Measurements from ENCODE around the gene CSNK2B. TPM values are rescaled to one million over a fixed set of nuclear protein-coding genes. Genes with fewer than 3 reads are reported as not detected.

The CSNK2B gene
- total RNA-seq, 1 experiment from 2014 or later: 221 TPM

DNA sequence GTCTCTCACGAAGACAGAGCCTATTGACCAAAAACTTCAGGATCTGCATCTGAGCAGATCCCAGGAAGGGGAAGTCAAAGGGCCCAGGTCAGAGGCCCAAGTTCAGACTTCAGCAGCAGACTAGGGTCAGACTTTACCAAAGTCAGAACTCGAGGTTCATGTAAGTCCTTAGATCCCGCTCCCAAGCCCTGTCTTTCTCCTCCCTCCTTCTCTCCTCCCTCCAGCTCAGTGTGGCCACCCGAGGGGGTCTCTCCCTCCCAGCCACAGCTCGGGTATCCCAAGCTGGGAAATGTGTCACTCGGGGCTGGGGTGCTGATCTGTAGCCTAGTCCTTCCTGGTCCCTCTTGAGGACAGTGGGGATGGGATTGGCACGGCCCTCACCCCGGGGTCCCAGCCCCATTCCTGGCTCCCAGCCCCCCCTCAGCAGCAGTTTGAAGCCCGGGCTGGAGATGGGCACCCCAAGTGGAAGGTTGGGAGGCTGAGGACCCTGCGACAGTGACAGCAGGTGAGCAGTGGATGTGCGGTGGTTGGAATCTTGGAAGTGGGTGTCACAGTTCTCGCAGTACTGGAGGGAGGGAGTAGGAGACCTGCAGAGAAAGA lies 3.7 kb upstream of the CSNK2B start:
- ChIA-PET CTCF (interaction anchor here (0.6 kb wide), 1 partner anchor 9 kb away, joined by 3 read pairs; no protein-coding TSS in a partner anchor), POLR2A (interaction anchor here (0.6 kb wide), 1 partner anchor 1309 kb away, joined by 3 read pairs; no protein-coding TSS in a partner anchor)
- Histone ChIP-seq H3K27me3 (replicated peaks; ENCODE audit: control insufficient read depth, insufficient read depth, low read length) (no peaks in the 10 kb centered on the region), H3K9me3 (no peaks in the 10 kb centered on the region), H3K4me1 (peaks cover 26% of the 10 kb centered on the region), H3K36me3 (ENCODE audit: control insufficient read depth, insufficient read depth, low read length) (peaks cover 9% of the 10 kb centered on the region), H3K4me3 (ENCODE audit: low read depth, low read length) (no peak overlapping the region)
- Mint-ChIP-seq H3K27ac (ENCODE audit: unreplicated experiment) (peak overlapping the region; percentile 67), H3K27me3 (ENCODE audit: insufficient read depth, unreplicated experiment) (no peaks in the 10 kb centered on the region), H3K4me3 (ENCODE audit: unreplicated experiment) (peak overlapping the region; percentile 86), H3K36me3 (ENCODE audit: insufficient read depth, unreplicated experiment) (peaks cover 91% of the 10 kb centered on the region), H3K9me3 (ENCODE audit: unreplicated experiment) (no peaks in the 10 kb centered on the region), H3K4me1 (ENCODE audit: low read depth, unreplicated experiment) (peaks cover 48% of the 10 kb centered on the region)
- intact Hi-C loops (cut with micrococcal nuclease; ENCODE audit: unreplicated experiment): no loop called here
- no TSS peak for BruUV-seq (replicated peaks)
- no peak for DNase-seq
- TF ChIP-seq CTCF (IDR thresholded peaks at IDR 0.05; ENCODE audit: insufficient read depth in 1 of 2, low read depth in 1 of 2, low read length in 1 of 2, severe bottlenecking in 1 of 2, unreplicated experiment in 1 of 2): no peak

DNA sequence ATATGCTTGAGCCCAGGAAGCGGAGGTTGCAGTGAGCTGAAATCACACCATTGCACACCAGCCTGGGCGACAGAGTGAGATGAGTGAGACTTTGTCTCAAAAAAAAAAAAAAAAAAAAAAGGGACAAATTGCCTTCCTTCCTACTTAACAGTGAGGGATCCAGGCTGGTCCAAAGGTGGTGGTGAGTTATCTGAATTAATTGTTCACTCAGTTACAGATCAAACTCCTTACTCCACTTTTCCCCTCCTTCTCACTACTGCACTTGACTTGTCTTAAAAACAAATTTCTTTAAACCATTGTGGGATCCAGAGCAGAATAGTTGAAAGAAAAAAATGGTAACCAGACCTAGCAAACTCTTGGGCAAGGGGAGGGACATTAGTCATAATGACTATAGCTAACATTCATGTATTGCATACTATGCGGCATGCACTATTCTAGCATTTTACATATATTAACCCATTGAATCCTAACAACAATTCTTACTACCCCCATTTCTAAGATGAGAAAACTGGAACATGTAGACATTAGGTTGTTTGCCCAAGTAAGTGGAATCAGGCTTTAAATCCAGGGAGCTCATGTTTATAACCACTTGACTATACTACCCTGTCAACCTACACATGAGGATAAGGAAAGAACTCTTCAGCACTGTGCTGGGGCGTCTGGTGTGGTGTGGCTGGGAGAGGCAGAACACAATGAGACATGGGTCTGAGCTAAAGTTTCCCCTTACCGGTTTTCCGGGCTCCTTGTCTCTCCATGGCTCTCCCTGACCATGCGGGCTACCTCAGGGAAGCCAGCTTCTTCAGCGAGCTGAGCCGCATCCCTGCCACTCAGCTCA lies 2.5 kb upstream of the CSNK2B start:
- POLR2A ChIA-PET: interaction anchor here (1.5 kb wide), 1 partner anchor 76 kb away, joined by 4 read pairs; the partner anchor contains the start of gene MSH5
- intact Hi-C loops (cut with micrococcal nuclease; ENCODE audit: unreplicated experiment): no loop called here
- CTCF ChIA-PET: no interaction called here
- peaks cover 93% of the 10 kb centered on the region for H3K36me3 Mint-ChIP-seq (ENCODE audit: insufficient read depth, unreplicated experiment)
- H3K27me3 Mint-ChIP-seq (ENCODE audit: insufficient read depth, unreplicated experiment): no peaks in the 10 kb centered on the region
- peaks cover 38% of the 10 kb centered on the region for H3K4me1 Mint-ChIP-seq (ENCODE audit: low read depth, unreplicated experiment)
- peak overlapping the region; percentile 96 for H3K27ac Mint-ChIP-seq (ENCODE audit: unreplicated experiment)
- no peaks in the 10 kb centered on the region for H3K9me3 Mint-ChIP-seq (ENCODE audit: unreplicated experiment)
- DNase-seq: no peak
- TF ChIP-seq CTCF (IDR thresholded peaks at IDR 0.05; ENCODE audit: insufficient read depth in 1 of 2, low read depth in 1 of 2, low read length in 1 of 2, severe bottlenecking in 1 of 2, unreplicated experiment in 1 of 2): no peak
- no peaks in the 10 kb centered on the region for H3K27me3 ChIP-seq (replicated peaks; ENCODE audit: control insufficient read depth, insufficient read depth, low read length)
- peak overlapping the region; percentile 86 for H3K4me3 Mint-ChIP-seq (ENCODE audit: unreplicated experiment)
- H3K4me3 ChIP-seq (ENCODE audit: low read depth, low read length): 0 out of 2 replicates have a peak overlapping the region, but pooled peaks have one; percentile 12
- no TSS peak for BruUV-seq (replicated peaks)
- H3K4me1 ChIP-seq: peaks cover 26% of the 10 kb centered on the region
- peaks cover 4% of the 10 kb centered on the region for H3K36me3 ChIP-seq (ENCODE audit: control insufficient read depth, insufficient read depth, low read length)
- H3K9me3 ChIP-seq: no peaks in the 10 kb centered on the region

- Histone ChIP-seq H3K4me3 (ENCODE audit: low read depth, low read length) (peak overlapping the region; percentile 90), H3K4me1 (peaks cover 23% of the 10 kb centered on the region), H3K36me3 (ENCODE audit: control insufficient read depth, insufficient read depth, low read length) (peaks cover 4% of the 10 kb centered on the region), H3K27me3 (replicated peaks; ENCODE audit: control insufficient read depth, insufficient read depth, low read length) (no peaks in the 10 kb centered on the region), H3K9me3 (no peaks in the 10 kb centered on the region)
- H3K9me3 Mint-ChIP-seq (ENCODE audit: unreplicated experiment): no peaks in the 10 kb centered on the region
- ChIA-PET POLR2A (interaction anchor here (0.5 to 2.0 kb wide), 13 partner anchors 9 to 282 kb away, joined by 3 to 25 read pairs (median 4); partner anchors contain the start of genes APOM, BAG6, CFB and DDX39B), CTCF (interaction anchor here (1.0 kb wide), 2 partner anchors 8 to 12 kb away, joined by 3 read pairs; partner anchors contain the start of genes APOM and BAG6)
- no peak for DNase-seq
- intact Hi-C loops (cut with micrococcal nuclease; ENCODE audit: unreplicated experiment): no loop called here
- peak overlapping the region; percentile 96 for H3K27ac Mint-ChIP-seq (ENCODE audit: unreplicated experiment)
- H3K4me1 Mint-ChIP-seq (ENCODE audit: low read depth, unreplicated experiment): peaks cover 30% of the 10 kb centered on the region
- peak overlapping the region; percentile 86 for H3K4me3 Mint-ChIP-seq (ENCODE audit: unreplicated experiment)
- H3K36me3 Mint-ChIP-seq (ENCODE audit: insufficient read depth, unreplicated experiment): peaks cover 95% of the 10 kb centered on the region
- TSS peak; percentile 52 for BruUV-seq (replicated peaks)
- H3K27me3 Mint-ChIP-seq (ENCODE audit: insufficient read depth, unreplicated experiment): no peaks in the 10 kb centered on the region
- TF ChIP-seq CTCF (IDR thresholded peaks at IDR 0.05; ENCODE audit: insufficient read depth in 1 of 2, low read depth in 1 of 2, low read length in 1 of 2, severe bottlenecking in 1 of 2, unreplicated experiment in 1 of 2): no peak
Measured at GRCh38 chr6:31663961-31664789, 1.7 kb upstream of the CSNK2B start.

Measured in Caco-2 (cell line).